Embryonic facial prominence (tissue), 1 donor: ENCODE results near the gene KRAS.
A peak's percentile ranks its signal among the peaks of the same experiment; 100 is the strongest.

Source experiments
- DNase-seq: peaks from one replicate; pipeline ENCODE4 v3.0.0-alpha.2; 2016; ENCODE audit errors: extremely low spot score

The KRAS gene

DNA sequence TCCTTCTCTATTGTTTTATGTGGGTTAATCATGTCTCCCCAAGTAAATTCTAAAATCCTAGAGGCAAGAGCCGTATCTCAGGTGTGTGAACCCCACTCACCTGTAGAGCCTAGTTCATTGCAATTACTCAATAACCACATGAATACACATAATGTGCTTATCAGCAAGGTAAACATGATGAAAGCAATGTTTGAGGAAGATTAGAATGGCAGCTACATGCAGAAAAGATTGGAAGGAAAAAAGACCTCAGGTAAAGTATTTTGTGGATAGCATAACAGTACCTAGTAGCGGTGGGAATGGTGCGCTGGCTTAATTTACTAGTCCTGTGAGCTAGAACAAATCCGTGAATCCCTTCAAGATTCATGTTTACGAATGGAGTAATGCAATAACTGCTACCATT is 5.3 kb upstream of the KRAS start:
- no peak for DNase-seq

GRCh38 chr12:25254271-25254880 is 3.6 kb upstream of the KRAS start:
- no peak for DNase-seq

GRCh38 chr12:25253371-25254068 is 2.8 kb upstream of the KRAS start:
- no peak for DNase-seq

- no peak for DNase-seq
Observed at GRCh38 chr12:25252946-25253345, 2.2 kb upstream of the KRAS start.

DNA sequence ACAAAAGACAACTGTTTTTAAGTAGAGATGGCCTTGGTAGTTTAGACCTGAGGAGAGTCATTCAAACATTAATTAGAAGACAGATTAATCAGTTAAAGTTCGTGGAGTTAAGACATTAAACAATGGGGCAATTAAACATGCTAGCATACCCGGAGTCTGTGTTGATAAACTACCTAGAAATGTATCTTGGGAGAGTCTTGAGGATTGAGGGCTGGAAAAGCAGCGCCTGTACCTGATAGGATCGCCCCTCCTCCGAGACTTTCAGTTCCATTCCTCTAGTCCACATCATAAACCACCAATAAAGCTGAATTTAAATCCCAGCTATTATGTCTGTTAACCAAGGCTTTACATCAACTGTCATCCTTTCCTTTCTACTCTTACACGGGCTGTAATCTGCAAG is 1.0 kb upstream of the KRAS start:
- no peak for DNase-seq

GRCh38 chr12:25249931-25250738 is 594 bp downstream of the KRAS start:
- DNase-seq, result peak; percentile 28

DNA sequence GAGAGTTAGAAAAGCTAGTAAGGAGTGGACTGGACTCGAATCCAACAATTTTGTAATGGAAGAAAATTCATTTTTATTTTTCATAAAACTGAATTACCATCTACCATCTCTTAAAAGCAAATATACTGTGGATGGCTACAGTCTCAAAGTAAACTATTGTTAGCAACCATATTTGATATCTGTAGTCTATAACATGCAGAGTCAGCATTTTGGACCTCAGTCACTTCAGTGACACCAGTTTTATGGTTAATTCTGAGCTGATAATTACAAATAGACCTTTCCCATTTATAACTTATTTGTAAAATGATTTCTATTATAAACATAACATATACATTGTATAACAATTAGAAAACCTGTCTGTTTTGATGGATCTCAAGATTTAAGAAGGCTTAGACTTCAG is 2.0 kb downstream of the KRAS start:
- no peak for DNase-seq

DNA sequence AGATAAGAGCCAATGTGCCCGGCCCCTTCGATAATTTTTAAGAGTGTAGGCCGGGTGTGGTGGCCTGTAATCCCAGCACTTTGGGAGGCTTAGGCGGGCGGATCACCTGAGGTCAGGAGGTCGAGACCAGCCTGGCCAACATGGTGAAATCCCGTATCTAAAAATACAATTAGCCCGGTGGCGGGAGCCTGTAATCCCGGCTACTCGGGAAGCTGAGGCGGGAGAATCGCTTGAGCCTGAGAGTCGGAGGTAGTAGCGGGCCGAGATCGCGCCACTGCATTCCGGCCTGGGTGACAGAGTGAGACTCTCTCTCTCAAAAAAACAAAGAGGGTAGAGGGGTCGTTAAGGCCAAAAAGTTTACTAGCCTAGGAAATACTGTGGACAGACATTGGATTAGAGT is 2.6 kb downstream of the KRAS start:
- DNase-seq, result no peak

- no peak for DNase-seq
Observed at GRCh38 chr12:25245491-25245890, 5.2 kb downstream of the KRAS start.

GRCh38 chr12:25243680-25243990 is 7.1 kb downstream of the KRAS start:
- no peak for DNase-seq

DNA sequence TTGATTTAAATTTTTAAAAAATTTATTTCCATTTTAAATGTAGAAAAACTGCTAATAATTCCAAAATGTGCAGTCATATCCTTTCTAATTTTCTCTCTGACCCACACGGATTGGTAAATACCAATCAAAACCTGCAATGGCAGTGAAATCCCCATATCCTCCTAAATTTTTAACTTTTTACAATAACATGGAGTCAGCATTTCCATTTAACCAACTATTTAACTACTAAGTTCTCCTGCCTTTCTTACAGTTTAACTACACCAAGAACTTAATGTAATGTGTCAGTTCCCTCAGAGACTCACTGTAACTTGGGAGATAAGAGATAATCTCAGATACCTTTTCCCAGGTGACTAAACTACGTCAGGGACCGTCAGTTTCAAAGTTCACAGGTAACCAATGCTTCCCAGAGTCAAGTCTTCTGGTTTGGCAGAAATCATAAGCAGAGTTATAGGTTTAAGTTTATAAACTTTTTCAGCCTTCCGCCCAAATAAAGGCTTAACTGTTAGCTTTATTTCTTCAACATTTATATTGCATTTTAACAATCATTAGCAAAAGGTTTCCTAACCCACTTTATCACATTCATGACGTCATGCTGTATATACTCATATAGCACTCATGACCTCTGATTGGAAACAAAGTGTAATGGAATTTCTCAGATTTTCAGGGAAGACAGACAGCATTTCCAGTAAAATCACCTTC is 7.6 kb downstream of the KRAS start:
- no peak for DNase-seq

DNA sequence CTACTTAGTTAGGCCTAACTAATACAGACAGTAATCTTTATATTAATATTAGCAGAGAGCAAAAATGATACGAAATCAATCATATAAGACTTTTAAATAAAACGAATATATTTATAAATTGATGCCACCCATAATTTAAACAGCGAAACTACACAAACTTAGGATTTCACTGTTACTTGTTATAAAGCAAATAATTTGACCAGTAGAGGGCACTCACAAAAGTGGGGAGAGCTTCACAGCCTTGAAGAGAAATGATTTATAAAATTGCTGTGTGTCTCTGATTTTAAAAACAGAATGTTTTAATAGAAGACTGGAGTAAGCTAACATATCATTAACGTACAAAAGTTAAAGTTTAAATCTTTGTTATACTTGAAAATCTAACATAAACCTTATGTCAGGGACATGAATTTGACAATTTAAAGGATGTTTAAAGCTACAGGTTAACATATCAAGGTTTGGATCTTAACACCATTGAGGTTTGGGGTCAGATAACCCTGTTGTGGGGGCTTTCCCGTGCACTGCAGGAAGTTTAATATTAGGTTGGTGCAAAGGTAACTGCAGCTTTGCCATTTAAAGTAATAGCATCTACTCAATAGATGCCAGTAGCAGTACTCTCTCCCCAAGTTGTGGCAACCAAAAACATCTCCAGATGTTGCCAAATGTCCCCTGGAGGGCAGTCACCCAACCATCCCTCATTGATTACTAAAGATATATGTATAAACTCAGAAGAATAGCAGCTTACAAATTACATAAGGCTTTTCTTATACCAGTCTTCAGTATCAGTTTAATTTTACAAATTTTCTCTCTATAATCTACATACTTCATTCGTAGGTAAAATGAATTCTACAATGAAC is 9.3 kb downstream of the KRAS start:
- peak; percentile 43 for DNase-seq

GRCh38 chr12:25236626-25237025 is 14.1 kb downstream of the KRAS start:
- no peak for DNase-seq

DNA sequence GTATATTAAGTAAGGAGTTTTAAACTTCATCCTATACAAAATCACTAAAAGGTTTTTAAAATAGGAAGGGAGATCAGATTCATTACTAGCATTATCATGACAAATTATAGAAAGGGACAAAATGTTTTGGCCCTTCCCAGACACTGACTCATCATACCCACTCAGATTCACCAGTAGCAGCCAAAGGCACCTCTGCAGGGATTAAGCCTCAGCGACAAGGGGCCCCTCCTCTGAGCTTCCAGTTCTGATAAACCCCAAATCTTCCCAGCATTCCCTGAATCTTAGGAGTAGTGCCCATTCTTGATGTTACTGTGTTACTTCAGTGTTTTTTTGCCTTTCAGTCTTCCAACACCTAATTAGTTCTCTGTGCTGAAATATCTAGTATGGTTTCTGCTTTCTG is 14.5 kb downstream of the KRAS start:
- DNase-seq, result no peak

GRCh38 chr12:25213338-25213737 is 37.4 kb downstream of the KRAS start:
- DNase-seq, result no peak

GRCh38 chr12:25208554-25208953 is 42.2 kb downstream of the KRAS start:
- no peak for DNase-seq

GRCh38 chr12:25207846-25208245 is 42.9 kb downstream of the KRAS start:
- DNase-seq, result no peak

GRCh38 chr12:25207411-25207810 is 43.3 kb downstream of the KRAS start:
- DNase-seq, result no peak

- DNase-seq, result no peak
Observed at GRCh38 chr12:25202137-25202536, 48.6 kb downstream of the KRAS start.

GRCh38 chr12:25200703-25201102 is 50.0 kb downstream of the KRAS start:
- no peak for DNase-seq

GRCh38 chr12:25197608-25198007 is 53.1 kb downstream of the KRAS start:
- DNase-seq, result no peak
